Measurements from ENCODE around the gene GAS7. TPM values are rescaled to one million over a fixed set of nuclear protein-coding genes. Genes with fewer than 3 reads are reported as not detected.

GAS7 gene
- total and polyA plus RNA-seq, 9 of the 15 experiments (the other 6 are each of a cell fraction or from before 2014, with no cell fraction given), result 0.11 to 0.33 TPM; not detected in 7

DNA sequence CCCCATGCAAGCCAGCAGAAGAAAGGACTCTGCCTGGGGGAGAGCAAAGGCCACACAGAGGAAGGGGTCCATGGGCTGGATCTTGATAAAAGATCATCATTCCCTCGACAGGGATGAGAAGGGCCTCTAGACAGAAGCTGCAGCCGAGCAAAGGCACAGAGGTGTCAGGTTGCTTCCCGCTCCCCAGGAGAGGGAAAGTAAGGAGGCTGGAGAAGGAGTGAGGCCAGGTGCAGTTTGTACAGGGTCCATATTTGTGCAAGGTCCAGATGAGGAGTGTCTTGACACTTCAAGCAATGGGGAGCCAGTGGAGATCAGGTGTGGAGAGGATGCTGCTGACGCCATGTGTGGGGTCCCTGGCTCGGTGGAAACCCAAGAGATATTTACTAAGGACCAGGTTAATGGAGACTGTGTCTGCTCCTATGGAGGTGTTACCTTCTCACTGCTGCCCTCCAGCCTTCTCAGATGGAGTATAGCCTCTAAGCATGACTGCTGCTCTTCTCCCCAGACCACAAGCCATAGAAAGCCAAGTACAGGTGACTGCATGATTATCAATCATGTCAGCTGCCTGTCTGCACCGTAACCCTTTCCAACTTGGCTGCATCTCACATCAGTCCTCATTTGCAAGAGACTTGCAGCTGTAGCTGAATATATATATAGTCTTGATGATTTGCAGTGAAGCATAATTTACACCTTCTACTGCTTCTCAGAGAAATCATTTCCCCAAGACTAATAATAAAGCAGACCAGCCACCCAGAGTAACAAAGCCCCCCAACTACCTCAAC, 21.1 kb downstream of the GAS7 start:
- POLR2A ChIA-PET, result interaction anchor here (0.6 kb wide), 1 partner anchor 602 kb away, joined by 3 read pairs; the partner anchor contains the start of gene STX8
- Histone ChIP-seq H3K9me3 (replicated peaks; ENCODE audit: control insufficient read depth, insufficient read depth, low read depth, low read length) (no peaks in the 10 kb centered on the region), H3K4me2 (ENCODE audit: insufficient read depth, low read length) (no peak overlapping the region), H3K9me1 (ENCODE audit: control insufficient read depth, insufficient read depth, low read length) (no peaks in the 10 kb centered on the region), H3K4me1 (replicated peaks in 1 of 2; ENCODE audit: control insufficient read depth in 2 of 2, insufficient read depth in 2 of 2, low read length in 2 of 2) (no peaks in the 10 kb centered on the region), H2AFZ (ENCODE audit: low read depth, low read length) (no peak overlapping the region), H3K9ac (ENCODE audit: insufficient read depth in 1 of 2, low read depth in 2 of 2, low read length in 2 of 2) (no peak overlapping the region), H3K4me3 (no peak overlapping the region), H3K36me3 (ENCODE audit: control insufficient read depth, insufficient read depth, low read length) (no peaks in the 10 kb centered on the region), H4K20me1 (replicated peaks; ENCODE audit: control insufficient read depth, insufficient read depth, low read length) (no peaks in the 10 kb centered on the region), H3K79me2 (ENCODE audit: control insufficient read depth, insufficient read depth, low read length) (no peaks in the 10 kb centered on the region), H3K27ac (ENCODE audit: extremely low read depth, low read depth, low read length) (no peak overlapping the region), H3K27me3 (ENCODE audit: control insufficient read depth in 2 of 2, insufficient read depth in 2 of 2, low read length in 2 of 2) (no peaks in the 10 kb centered on the region; a peak in 1 of 5 replicates)
- in situ Hi-C loops (cut with MboI), result no loop called here
- ATAC-seq (no peak), FAIRE-seq (no peak), DNase-seq (ENCODE audit: extremely low read depth in 1 of 4, low spot score in 3 of 4) (no peak)
- intact Hi-C loops (cut with micrococcal nuclease), result no loop called here
- WGBS (ENCODE audit: insufficient coverage, low coverage, missing lambda C conversion rate), result 0% methylated on average over 6 of the region's 6 CpGs
- TF ChIP-seq EP400 (IDR thresholded peaks at IDR 0.05) (no peak), KDM4B (IDR thresholded peaks at IDR 0.05; ENCODE audit: borderline replicate concordance in 2 of 2, low read depth in 1 of 2) (no peak), BRF1 (IDR thresholded peaks at IDR 0.05; ENCODE audit: borderline replicate concordance, extremely low read depth, insufficient read length) (no peak), ZNF445 (CRISPR knock-in tag; IDR thresholded peaks at IDR 0.05; ENCODE audit: low read depth) (no peak), ZNF274 (IDR thresholded peaks at IDR 0.05; ENCODE audit: borderline replicate concordance, low read depth, low read length) (no peak), ZNF551 (CRISPR knock-in tag; IDR thresholded peaks at IDR 0.05) (no peak), ZNF780A (CRISPR knock-in tag; IDR thresholded peaks at IDR 0.05) (no peak), ZNF79 (CRISPR knock-in tag; IDR thresholded peaks at IDR 0.05; ENCODE audit: low read depth) (no peak), NFYB (IDR thresholded peaks at IDR 0.05; ENCODE audit: extremely low read depth, insufficient read length) (no peak)
- TF ChIP-seq, protein P1, sequence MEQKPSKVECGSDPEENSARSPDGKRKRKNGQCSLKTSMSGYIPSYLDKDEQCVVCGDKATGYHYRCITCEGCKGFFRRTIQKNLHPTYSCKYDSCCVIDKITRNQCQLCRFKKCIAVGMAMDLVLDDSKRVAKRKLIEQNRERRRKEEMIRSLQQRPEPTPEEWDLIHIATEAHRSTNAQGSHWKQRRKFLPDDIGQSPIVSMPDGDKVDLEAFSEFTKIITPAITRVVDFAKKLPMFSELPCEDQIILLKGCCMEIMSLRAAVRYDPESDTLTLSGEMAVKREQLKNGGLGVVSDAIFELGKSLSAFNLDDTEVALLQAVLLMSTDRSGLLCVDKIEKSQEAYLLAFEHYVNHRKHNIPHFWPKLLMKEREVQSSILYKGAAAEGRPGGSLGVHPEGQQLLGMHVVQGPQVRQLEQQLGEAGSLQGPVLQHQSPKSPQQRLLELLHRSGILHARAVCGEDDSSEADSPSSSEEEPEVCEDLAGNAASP (IDR thresholded peaks at IDR 0.05), result no peak
- TF ChIP-seq, protein P2, sequence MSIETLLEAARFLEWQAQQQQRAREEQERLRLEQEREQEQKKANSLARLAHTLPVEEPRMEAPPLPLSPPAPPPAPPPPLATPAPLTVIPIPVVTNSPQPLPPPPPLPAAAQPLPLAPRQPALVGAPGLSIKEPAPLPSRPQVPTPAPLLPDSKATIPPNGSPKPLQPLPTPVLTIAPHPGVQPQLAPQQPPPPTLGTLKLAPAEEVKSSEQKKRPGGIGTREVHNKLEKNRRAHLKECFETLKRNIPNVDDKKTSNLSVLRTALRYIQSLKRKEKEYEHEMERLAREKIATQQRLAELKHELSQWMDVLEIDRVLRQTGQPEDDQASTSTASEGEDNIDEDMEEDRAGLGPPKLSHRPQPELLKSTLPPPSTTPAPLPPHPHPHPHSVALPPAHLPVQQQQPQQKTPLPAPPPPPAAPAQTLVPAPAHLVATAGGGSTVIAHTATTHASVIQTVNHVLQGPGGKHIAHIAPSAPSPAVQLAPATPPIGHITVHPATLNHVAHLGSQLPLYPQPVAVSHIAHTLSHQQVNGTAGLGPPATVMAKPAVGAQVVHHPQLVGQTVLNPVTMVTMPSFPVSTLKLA (conservative IDR thresholded peaks at IDR 0.05), result no peak
- no TSS peak for BruUV-seq (replicated peaks)
- CTCF ChIA-PET (ENCODE audit: low intra/inter-chr PET ratio), result no interaction called here
